Peyer's patch (tissue), 4 donors: ENCODE results near the gene VRK1. TPM values are rescaled to one million over a fixed set of nuclear protein-coding genes. Genes with fewer than 3 reads are reported as not detected.
"Not testable (repeated sequence)": the region's sequence is repeated elsewhere in the genome, so short reads cannot be mapped to it uniquely, and the experiment has no call there.

ENCODE experiments used
- DNase-seq, 3 donors: peaks; one replicate each; pipeline ENCODE4 v3.0.0-alpha.2; 2017 to 2019
- H3K27ac ChIP-seq, 4 donors: fragments of 200-600 bp; sonication (generic); one replicate each; pipeline ENCODE4 v1.5.1; 2016 to 2019
- H3K27me3 ChIP-seq, 2 donors: fragments of 200-600 bp; sonication (generic); one replicate each; pipeline ENCODE4 v1.5.1; 2019
- H3K36me3 ChIP-seq, 3 donors: fragments of 200-600 bp; sonication (generic); one replicate each; pipeline ENCODE4 v1.5.1; 2016 to 2019
- H3K4me1 ChIP-seq, 4 donors: fragments of 200-600 bp; sonication (generic); one replicate each; pipeline ENCODE4 v1.5.1; 2016 to 2019
- H3K4me3 ChIP-seq, 4 donors: fragments of 200-600 bp; sonication (generic); 1 replicate in 3 of 4; 2 replicates in 1 of 4; pipeline ENCODE4 v1.5.1; 2016 to 2019; ENCODE audit warnings: mild to moderate bottlenecking in 1 of 4
- H3K9me3 ChIP-seq, 4 donors: fragments of 200-600 bp; sonication (generic); one replicate each; pipeline ENCODE4 v1.5.1; 2016 to 2019; ENCODE audit warnings: mild to moderate bottlenecking in 1 of 4
- POLR2A ChIP-seq, 2 donors: fragments of 450-650 bp; IDR thresholded peaks; one replicate each; pipeline ENCODE4 v1.5.1; 2017; ENCODE audit warnings: antibody characterized with exemption in 2 of 2, mild to moderate bottlenecking in 2 of 2, moderate library complexity in 2 of 2
- total RNA-seq, 4 donors: library from RNA; depleted of rRNA; stranded (reverse); fragments of >200 nt; gene quantifications; one replicate each; pipeline ENCODE4 v1.1.0, GENCODE V29; 2016
- TF ChIP-seq, protein P1 (sequence below), 6 experiments: fragments of 450-650 bp in 4 of 6; fragments of 200-600 bp in 2 of 6; sonication (generic) in 1 of 6; IDR thresholded peaks; one replicate each; pipeline ENCODE4 v1.5.1; 2017 to 2019; ENCODE audit warnings: antibody characterized with exemption in 6 of 6, mild to moderate bottlenecking in 3 of 6, moderate library complexity in 1 of 6

VRK1 gene
- total RNA-seq, 4 donors from 2014 or later: 6.6 to 54.5 (median 8.3) TPM

DNA sequence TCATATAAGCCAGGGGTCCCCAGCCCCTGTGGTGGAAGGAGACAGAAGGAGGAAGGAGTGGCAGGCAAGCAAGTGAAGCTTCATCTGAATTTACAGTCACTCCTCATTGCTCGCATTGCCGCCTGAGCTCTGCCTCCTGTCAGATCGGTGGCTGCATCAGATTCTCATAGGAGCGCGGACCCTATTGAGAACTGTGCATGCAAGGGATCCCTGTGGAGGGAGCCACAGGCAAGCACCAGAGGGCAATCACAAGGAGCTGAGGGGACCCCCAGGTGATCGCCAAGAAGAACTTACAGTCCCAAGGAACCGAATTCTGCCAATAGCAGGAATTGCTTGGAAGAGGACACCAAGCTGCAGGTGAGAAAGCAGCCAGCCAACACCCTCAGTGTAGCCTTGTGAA, 33.2 kb upstream of the VRK1 start:
- DNase-seq: no peak
- Histone ChIP-seq H3K27ac (no peak overlapping the region), H3K9me3 (no peaks in the 10 kb centered on the region), H3K27me3 (no peaks in the 10 kb centered on the region), H3K4me3 (no peak overlapping the region), H3K36me3 (no peaks in the 10 kb centered on the region), H3K4me1 (no peaks in the 10 kb centered on the region)
- no peak for TF ChIP-seq POLR2A (IDR thresholded peaks at IDR 0.05)
- TF ChIP-seq, protein P1, sequence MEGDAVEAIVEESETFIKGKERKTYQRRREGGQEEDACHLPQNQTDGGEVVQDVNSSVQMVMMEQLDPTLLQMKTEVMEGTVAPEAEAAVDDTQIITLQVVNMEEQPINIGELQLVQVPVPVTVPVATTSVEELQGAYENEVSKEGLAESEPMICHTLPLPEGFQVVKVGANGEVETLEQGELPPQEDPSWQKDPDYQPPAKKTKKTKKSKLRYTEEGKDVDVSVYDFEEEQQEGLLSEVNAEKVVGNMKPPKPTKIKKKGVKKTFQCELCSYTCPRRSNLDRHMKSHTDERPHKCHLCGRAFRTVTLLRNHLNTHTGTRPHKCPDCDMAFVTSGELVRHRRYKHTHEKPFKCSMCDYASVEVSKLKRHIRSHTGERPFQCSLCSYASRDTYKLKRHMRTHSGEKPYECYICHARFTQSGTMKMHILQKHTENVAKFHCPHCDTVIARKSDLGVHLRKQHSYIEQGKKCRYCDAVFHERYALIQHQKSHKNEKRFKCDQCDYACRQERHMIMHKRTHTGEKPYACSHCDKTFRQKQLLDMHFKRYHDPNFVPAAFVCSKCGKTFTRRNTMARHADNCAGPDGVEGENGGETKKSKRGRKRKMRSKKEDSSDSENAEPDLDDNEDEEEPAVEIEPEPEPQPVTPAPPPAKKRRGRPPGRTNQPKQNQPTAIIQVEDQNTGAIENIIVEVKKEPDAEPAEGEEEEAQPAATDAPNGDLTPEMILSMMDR (IDR thresholded peaks at IDR 0.05): no peak

DNA sequence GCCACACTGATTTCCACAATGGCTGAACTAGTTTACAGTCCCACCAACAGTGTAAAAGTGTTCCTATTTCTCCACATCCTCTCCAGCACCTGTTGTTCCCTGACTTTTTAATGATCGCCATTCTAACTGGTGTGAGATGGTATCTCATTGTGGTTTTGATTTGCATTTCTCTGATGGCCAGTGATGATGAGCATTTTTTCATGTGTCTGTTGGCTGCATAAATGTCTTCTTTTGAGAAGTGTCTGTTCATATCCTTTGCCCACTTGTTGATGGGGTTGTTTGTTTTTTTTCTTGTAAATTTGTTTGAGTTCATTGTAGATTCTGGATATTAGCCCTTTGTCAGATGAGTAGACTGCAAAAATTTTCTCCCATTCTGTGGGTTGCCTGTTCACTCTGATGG, 32.0 kb upstream of the VRK1 start:
- not testable (repeated sequence) for H3K36me3 ChIP-seq, H3K9me3 ChIP-seq, DNase-seq, H3K27me3 ChIP-seq, H3K4me3 ChIP-seq, H3K4me1 ChIP-seq, H3K27ac ChIP-seq

DNA sequence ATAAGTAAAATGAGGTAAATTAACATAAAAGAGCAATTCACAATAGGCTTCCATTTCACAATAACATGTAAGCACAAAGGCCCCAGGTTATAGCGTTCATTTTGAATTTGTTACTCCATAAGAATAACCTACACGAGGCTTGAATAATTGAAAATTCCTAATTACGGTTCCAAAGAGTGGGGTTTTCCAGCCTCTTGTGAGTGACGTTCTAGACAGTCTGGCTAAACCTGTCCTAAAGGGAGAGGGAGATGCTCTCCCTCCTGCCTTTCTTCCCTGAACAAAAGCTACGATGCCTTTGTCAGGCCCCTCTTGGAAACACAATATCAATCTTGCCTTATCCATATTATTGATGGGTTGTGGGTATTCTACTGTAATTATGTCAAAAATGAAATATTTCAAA, 24.3 kb upstream of the VRK1 start:
- H3K9me3 ChIP-seq: no peaks in the 10 kb centered on the region
- H3K27me3 ChIP-seq: no peaks in the 10 kb centered on the region
- no peak for DNase-seq
- H3K36me3 ChIP-seq: no peaks in the 10 kb centered on the region
- no peaks in the 10 kb centered on the region for H3K4me1 ChIP-seq
- no peak for TF ChIP-seq POLR2A (IDR thresholded peaks at IDR 0.05)
- TF ChIP-seq, protein P1 (IDR thresholded peaks at IDR 0.05): no peak
- no peak overlapping the region for H3K4me3 ChIP-seq
- H3K27ac ChIP-seq: no peak overlapping the region

DNA sequence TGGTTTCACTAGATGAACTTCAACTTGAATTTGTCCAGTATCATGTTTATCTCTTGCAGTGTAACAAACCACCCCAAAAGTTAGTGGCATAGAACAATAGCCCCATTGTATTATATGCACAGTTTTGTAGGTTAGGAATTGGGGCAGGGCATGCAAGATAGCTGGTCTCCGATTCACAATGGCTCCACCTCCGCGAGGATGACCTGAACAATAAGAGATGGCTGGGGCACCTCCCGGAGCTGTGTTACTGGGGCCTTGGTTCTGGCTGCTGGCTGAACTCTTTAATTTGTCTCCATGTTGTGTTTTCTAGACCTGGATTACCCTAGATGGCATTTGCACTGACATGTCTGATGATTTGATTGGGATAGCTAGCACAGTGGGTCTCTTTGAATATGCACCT, 20.4 kb upstream of the VRK1 start:
- TF ChIP-seq, protein P1 (IDR thresholded peaks at IDR 0.05): no peak
- TF ChIP-seq POLR2A (IDR thresholded peaks at IDR 0.05): no peak
- H3K9me3 ChIP-seq: no peaks in the 10 kb centered on the region
- H3K4me1 ChIP-seq: no peaks in the 10 kb centered on the region
- no peak for DNase-seq
- no peaks in the 10 kb centered on the region for H3K36me3 ChIP-seq
- no peak overlapping the region for H3K4me3 ChIP-seq
- H3K27ac ChIP-seq: no peak overlapping the region
- no peaks in the 10 kb centered on the region for H3K27me3 ChIP-seq

DNA sequence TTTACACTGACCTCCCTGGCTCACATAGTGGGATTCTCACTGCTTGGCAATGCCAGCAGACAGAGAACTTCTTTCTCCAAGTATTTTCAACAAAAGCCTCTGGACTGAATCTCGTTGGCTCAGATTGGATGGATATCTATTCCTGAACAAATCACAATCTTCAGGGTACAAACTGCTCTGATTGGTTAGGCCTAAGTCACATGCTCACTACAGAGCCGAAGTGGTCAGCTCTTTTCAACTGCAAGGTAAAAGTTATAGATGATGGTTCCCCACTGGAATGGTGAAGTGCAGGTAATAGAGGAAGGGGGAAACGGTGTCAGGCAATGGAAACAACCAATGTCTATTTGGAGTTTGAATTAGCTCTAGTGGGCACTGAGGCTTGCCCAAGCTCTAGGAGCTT, 16.7 kb upstream of the VRK1 start:
- Histone ChIP-seq H3K36me3 (no peaks in the 10 kb centered on the region), H3K4me1 (no peaks in the 10 kb centered on the region), H3K4me3 (no peak overlapping the region), H3K9me3 (no peaks in the 10 kb centered on the region), H3K27ac (no peak overlapping the region), H3K27me3 (no peaks in the 10 kb centered on the region)
- no peak for DNase-seq
- TF ChIP-seq POLR2A (IDR thresholded peaks at IDR 0.05): no peak
- TF ChIP-seq, protein P1 (IDR thresholded peaks at IDR 0.05): no peak

DNA sequence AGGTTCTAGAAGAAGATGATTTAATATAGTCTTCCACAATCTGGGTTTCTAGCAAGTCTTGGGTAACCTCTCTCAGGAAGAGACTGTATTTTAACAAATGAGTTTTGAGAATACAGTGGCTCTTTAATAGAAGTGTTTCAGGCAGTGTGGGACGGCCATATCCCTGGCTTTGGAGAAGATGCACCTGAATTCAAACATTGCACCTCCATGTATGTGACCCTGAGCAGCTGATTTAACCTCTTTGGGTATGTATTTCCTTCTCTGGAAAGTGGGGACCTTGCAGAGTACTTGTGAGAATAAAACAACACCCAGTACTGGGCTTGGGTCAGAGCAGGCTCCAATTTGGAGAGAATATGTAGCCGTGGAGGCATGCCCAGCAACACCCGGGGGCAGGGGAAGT, 15.8 kb upstream of the VRK1 start:
- DNase-seq: no peak
- Histone ChIP-seq H3K4me3 (no peak overlapping the region), H3K9me3 (no peaks in the 10 kb centered on the region)

DNA sequence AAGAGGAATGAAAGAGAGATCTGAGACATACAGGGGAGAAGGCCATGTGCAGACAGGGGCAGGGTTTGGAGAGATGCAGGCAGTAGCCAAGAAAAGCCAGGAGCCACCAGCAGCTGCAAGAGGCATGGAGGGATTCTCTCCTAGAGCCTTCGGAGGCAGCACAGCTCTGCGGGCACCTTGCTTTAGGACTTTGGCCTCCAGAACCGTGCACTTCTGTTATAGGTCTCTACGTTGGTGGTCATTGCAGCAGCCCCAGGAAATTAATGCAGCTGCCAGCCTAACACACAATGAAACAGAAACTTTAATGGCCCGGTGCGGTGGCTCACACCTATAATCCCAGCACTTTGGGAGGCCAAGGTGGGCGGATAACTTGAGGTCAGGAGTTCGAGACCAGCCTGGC, 14.7 kb upstream of the VRK1 start:
- Histone ChIP-seq H3K4me3 (no peak overlapping the region), H3K27me3 (no peaks in the 10 kb centered on the region), H3K27ac (no peak overlapping the region), H3K9me3 (no peaks in the 10 kb centered on the region), H3K4me1 (no peaks in the 10 kb centered on the region), H3K36me3 (no peaks in the 10 kb centered on the region)
- DNase-seq: no peak
- no peak for TF ChIP-seq POLR2A (IDR thresholded peaks at IDR 0.05)
- TF ChIP-seq, protein P1 (IDR thresholded peaks at IDR 0.05): no peak

More for the DNA sequence above, 15.8 kb upstream of the VRK1 start:
- Histone ChIP-seq H3K36me3 (no peaks in the 10 kb centered on the region), H3K4me1 (no peaks in the 10 kb centered on the region), H3K27me3 (no peaks in the 10 kb centered on the region), H3K27ac (no peak overlapping the region)
- TF ChIP-seq POLR2A (IDR thresholded peaks at IDR 0.05): no peak
